Chondrocyte (in vitro differentiated cells): ENCODE results near the gene STAM. TPM values are rescaled to one million over a fixed set of nuclear protein-coding genes. Genes with fewer than 3 reads are reported as not detected.
A peak's percentile ranks its signal among the peaks of the same experiment; 100 is the strongest.

ENCODE experiments used
- DNase-seq: peaks from one replicate; pipeline ENCODE4 v3.0.0; 2021; ENCODE audit warnings: mixed read lengths, low spot score
- H3K27ac Mint-ChIP-seq: one replicate; pipeline ENCODE4 v1.8.0; 2021; ENCODE audit warnings: mild to moderate bottlenecking, moderate library complexity, mixed read lengths; ENCODE audit not compliant: unreplicated experiment
- H3K27me3 Mint-ChIP-seq: 2 replicates; pipeline ENCODE4 v1.8.0; 2021; ENCODE audit warnings: low read depth, mixed read lengths
- H3K36me3 Mint-ChIP-seq: 2 replicates; pipeline ENCODE4 v1.8.0; 2021; ENCODE audit warnings: low read depth, mixed read lengths
- H3K4me1 Mint-ChIP-seq: 2 replicates; pipeline ENCODE4 v1.8.0; 2021; ENCODE audit warnings: low read depth, mild to moderate bottlenecking, mixed read lengths
- H3K4me3 Mint-ChIP-seq: one replicate; pipeline ENCODE4 v1.8.0; 2021; ENCODE audit warnings: mild to moderate bottlenecking, moderate library complexity, mixed read lengths; ENCODE audit not compliant: unreplicated experiment
- H3K9me3 Mint-ChIP-seq: 2 replicates; pipeline ENCODE4 v1.8.0; 2021; ENCODE audit warnings: low read depth, mixed read lengths
- total RNA-seq: library from RNA; stranded (reverse); gene quantifications from 3 replicates; pipeline ENCODE4 v1.2.1, GENCODE V29; 2021
- TF ChIP-seq, protein P1 (sequence below): fragments of 200-600 bp; sonication (generic); IDR thresholded peaks from 2 replicates; pipeline ENCODE4 v1.5.0; 2021; ENCODE audit warnings: antibody characterized with exemption, mild to moderate bottlenecking, moderate library complexity

Gene STAM
- total RNA-seq, 1 donor from 2014 or later = 27.6 TPM

GRCh38 chr10:17742918-17743317 lies 99.0 kb downstream of the STAM start:
- peaks cover 5% of the 10 kb centered on the region for H3K4me1 Mint-ChIP-seq
- peaks cover 3% of the 10 kb centered on the region for H3K36me3 Mint-ChIP-seq
- DNase-seq = no peak
- no peaks in the 10 kb centered on the region for H3K9me3 Mint-ChIP-seq
- H3K4me3 Mint-ChIP-seq = peak overlapping the region; percentile 33
- no peaks in the 10 kb centered on the region for H3K27me3 Mint-ChIP-seq
- TF ChIP-seq, protein P1, sequence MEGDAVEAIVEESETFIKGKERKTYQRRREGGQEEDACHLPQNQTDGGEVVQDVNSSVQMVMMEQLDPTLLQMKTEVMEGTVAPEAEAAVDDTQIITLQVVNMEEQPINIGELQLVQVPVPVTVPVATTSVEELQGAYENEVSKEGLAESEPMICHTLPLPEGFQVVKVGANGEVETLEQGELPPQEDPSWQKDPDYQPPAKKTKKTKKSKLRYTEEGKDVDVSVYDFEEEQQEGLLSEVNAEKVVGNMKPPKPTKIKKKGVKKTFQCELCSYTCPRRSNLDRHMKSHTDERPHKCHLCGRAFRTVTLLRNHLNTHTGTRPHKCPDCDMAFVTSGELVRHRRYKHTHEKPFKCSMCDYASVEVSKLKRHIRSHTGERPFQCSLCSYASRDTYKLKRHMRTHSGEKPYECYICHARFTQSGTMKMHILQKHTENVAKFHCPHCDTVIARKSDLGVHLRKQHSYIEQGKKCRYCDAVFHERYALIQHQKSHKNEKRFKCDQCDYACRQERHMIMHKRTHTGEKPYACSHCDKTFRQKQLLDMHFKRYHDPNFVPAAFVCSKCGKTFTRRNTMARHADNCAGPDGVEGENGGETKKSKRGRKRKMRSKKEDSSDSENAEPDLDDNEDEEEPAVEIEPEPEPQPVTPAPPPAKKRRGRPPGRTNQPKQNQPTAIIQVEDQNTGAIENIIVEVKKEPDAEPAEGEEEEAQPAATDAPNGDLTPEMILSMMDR = peak; percentile 95
- H3K27ac Mint-ChIP-seq = no peak overlapping the region

GRCh38 chr10:17743437-17743836 lies 99.5 kb downstream of the STAM start:
- Mint-ChIP-seq H3K36me3 (peaks cover 3% of the 10 kb centered on the region), H3K4me3 (no peak overlapping the region), H3K27me3 (no peaks in the 10 kb centered on the region), H3K4me1 (peaks cover 5% of the 10 kb centered on the region), H3K9me3 (no peaks in the 10 kb centered on the region), H3K27ac (no peak overlapping the region)
- TF ChIP-seq, protein P1 = no peak
- no peak for DNase-seq

GRCh38 chr10:17744341-17744861 lies 100.5 kb downstream of the STAM start:
- no peak for DNase-seq
- Mint-ChIP-seq H3K36me3 (peaks cover 3% of the 10 kb centered on the region), H3K27me3 (no peaks in the 10 kb centered on the region), H3K9me3 (no peaks in the 10 kb centered on the region), H3K27ac (no peak overlapping the region), H3K4me3 (no peak overlapping the region), H3K4me1 (peaks cover 5% of the 10 kb centered on the region)
- TF ChIP-seq, protein P1 = no peak

DNA sequence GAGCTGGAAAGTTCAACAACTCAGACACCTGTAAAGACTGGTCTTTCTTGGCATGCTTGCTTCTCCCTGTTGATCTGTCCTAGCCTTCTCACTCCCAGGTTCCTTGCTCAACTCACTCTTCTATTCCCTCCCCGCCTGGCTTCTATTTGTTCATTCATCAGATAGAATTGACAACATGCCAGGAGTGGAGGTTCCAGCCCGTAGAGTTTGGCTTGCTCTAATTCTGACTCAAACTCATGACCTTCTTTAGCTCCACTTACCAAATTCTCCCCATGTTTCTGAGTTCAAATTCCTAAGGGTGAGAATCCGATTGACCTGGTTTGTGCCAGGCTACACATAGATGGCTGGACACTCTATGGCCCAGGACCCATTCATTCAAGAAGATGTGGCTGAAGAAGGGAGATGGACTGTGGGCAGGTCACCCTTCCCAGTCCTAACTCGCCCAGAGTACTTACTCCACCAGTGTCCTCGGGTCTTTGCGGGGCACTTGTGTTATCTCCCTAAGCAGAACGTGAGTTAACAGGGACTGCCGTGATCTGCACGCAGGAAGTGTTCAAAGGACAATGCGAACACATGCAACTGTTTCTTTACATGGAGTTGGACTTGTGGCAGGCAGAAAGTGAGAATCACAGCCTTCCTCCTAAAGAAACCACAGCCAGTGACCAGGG lies 104.1 kb downstream of the STAM start:
- no peak for DNase-seq
- peaks cover 2% of the 10 kb centered on the region for H3K4me1 Mint-ChIP-seq

GRCh38 chr10:17749890-17750289 lies 105.9 kb downstream of the STAM start:
- H3K27ac Mint-ChIP-seq = no peak overlapping the region
- H3K9me3 Mint-ChIP-seq = no peaks in the 10 kb centered on the region
- TF ChIP-seq, protein P1 = no peak
- no peak for DNase-seq
- no peaks in the 10 kb centered on the region for H3K27me3 Mint-ChIP-seq
- peaks cover 7% of the 10 kb centered on the region for H3K36me3 Mint-ChIP-seq
- no peaks in the 10 kb centered on the region for H3K4me1 Mint-ChIP-seq
- H3K4me3 Mint-ChIP-seq = no peak overlapping the region

More for the DNA sequence above, 104.1 kb downstream of the STAM start:
- Mint-ChIP-seq H3K9me3 (no peaks in the 10 kb centered on the region), H3K36me3 (peaks cover 7% of the 10 kb centered on the region), H3K27ac (no peak overlapping the region), H3K27me3 (no peaks in the 10 kb centered on the region), H3K4me3 (no peak overlapping the region)
- TF ChIP-seq, protein P1 = no peak
